Suprapubic skin (tissue), 4 donors: ENCODE measurements around the gene CTU2. TPM values are rescaled to one million over a fixed set of nuclear protein-coding genes. Genes with fewer than 3 reads are reported as not detected.

Experiments used
- DNase-seq, 2 donors: peaks; one replicate each; pipeline ENCODE4 v3.0.0-alpha.2; 2019; ENCODE audit warnings: low spot score in 2 of 2
- H3K27ac ChIP-seq: fragments of 200-600 bp; sonication (generic); one replicate; pipeline ENCODE4 v1.5.1; 2019
- H3K27me3 ChIP-seq: fragments of 200-600 bp; sonication (generic); one replicate; pipeline ENCODE4 v1.5.1; 2019
- H3K36me3 ChIP-seq: fragments of 200-600 bp; sonication (generic); one replicate; pipeline ENCODE4 v1.5.1; 2019
- H3K4me1 ChIP-seq: fragments of 200-600 bp; sonication (generic); one replicate; pipeline ENCODE4 v1.5.1; 2019
- H3K4me3 ChIP-seq: fragments of 200-600 bp; sonication (generic); one replicate; pipeline ENCODE4 v1.5.1; 2019; ENCODE audit warnings: mild to moderate bottlenecking
- H3K9me3 ChIP-seq: fragments of 200-600 bp; sonication (generic); one replicate; pipeline ENCODE4 v1.5.1; 2019
- EP300 ChIP-seq: sonication (generic); formaldehyde crosslinking; IDR thresholded peaks from one replicate; pipeline ENCODE4 v1.6.1; 2017; ENCODE audit warnings: antibody characterized with exemption
- POLR2A ChIP-seq, 2 donors: fragments of 450-650 bp; IDR thresholded peaks; one replicate each; pipeline ENCODE4 v1.6.1; 2017; ENCODE audit warnings: antibody characterized with exemption in 2 of 2, mild to moderate bottlenecking in 2 of 2, moderate library complexity in 2 of 2
- POLR2AphosphoS5 ChIP-seq, 3 donors: sonication (generic); formaldehyde crosslinking; IDR thresholded peaks; one replicate each; pipeline ENCODE4 v1.6.1; 2017; ENCODE audit warnings: antibody characterized with exemption in 3 of 3
- WGBS: methylation state at CpG from one replicate; pipeline ENCODE4 v1.1.5; 2018; 5-methylcytosine and 5-hydroxymethylcytosine counted together
- total RNA-seq, 4 donors: library from RNA; depleted of rRNA; stranded (reverse); fragments of >200 nt; gene quantifications; one replicate each; pipeline ENCODE4 v1.1.0, GENCODE V29; 2016
- TF ChIP-seq, protein P1 (sequence below), 2 donors: fragments of 200-600 bp in 1 of 2; fragments of 450-650 bp in 1 of 2; sonication (generic) in 1 of 2; IDR thresholded peaks; one replicate each; pipeline ENCODE4 v1.5.1; 2016 to 2019; ENCODE audit warnings: antibody characterized with exemption in 2 of 2, mild to moderate bottlenecking in 1 of 2, moderate library complexity in 1 of 2

The CTU2 gene
- total RNA-seq, 4 donors from 2014 or later = 7.8 to 17.8 (median 10.9) TPM

- peak overlapping the region; percentile 70 for H3K27ac ChIP-seq
- no peaks in the 10 kb centered on the region for H3K9me3 ChIP-seq
- H3K27me3 ChIP-seq = peaks cover 67% of the 10 kb centered on the region
- no peak for TF ChIP-seq POLR2AphosphoS5 (IDR thresholded peaks at IDR 0.05)
- TF ChIP-seq, protein P1, sequence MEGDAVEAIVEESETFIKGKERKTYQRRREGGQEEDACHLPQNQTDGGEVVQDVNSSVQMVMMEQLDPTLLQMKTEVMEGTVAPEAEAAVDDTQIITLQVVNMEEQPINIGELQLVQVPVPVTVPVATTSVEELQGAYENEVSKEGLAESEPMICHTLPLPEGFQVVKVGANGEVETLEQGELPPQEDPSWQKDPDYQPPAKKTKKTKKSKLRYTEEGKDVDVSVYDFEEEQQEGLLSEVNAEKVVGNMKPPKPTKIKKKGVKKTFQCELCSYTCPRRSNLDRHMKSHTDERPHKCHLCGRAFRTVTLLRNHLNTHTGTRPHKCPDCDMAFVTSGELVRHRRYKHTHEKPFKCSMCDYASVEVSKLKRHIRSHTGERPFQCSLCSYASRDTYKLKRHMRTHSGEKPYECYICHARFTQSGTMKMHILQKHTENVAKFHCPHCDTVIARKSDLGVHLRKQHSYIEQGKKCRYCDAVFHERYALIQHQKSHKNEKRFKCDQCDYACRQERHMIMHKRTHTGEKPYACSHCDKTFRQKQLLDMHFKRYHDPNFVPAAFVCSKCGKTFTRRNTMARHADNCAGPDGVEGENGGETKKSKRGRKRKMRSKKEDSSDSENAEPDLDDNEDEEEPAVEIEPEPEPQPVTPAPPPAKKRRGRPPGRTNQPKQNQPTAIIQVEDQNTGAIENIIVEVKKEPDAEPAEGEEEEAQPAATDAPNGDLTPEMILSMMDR (IDR thresholded peaks at IDR 0.05) = no peak
- no peak for TF ChIP-seq EP300
- no peak for TF ChIP-seq POLR2A (IDR thresholded peaks at IDR 0.05)
- peak in 1 of 2 donors; percentile 70 for DNase-seq
- no peak overlapping the region for H3K4me3 ChIP-seq
- H3K36me3 ChIP-seq = no peaks in the 10 kb centered on the region
- 53% methylated on average over 10 of the region's 21 CpGs for WGBS
- peaks cover 33% of the 10 kb centered on the region for H3K4me1 ChIP-seq
These were observed 24.4 kb upstream of the CTU2 start for GRCh38 chr16:88681709-88682451.

- no peak for DNase-seq
- Histone ChIP-seq H3K36me3 (no peaks in the 10 kb centered on the region), H3K9me3 (no peaks in the 10 kb centered on the region), H3K27ac (no peak overlapping the region), H3K27me3 (peaks cover 75% of the 10 kb centered on the region), H3K4me1 (peaks cover 46% of the 10 kb centered on the region), H3K4me3 (peak overlapping the region; percentile 57)
- WGBS = 69% methylated on average over 14 of the region's 15 CpGs
- TF ChIP-seq POLR2A (IDR thresholded peaks at IDR 0.05) (no peak), POLR2AphosphoS5 (IDR thresholded peaks at IDR 0.05) (no peak), EP300 (no peak)
- TF ChIP-seq, protein P1 (IDR thresholded peaks at IDR 0.05) = no peak
These were observed 21.6 kb upstream of the CTU2 start for GRCh38 chr16:88684569-88685155.

GRCh38 chr16:88685156-88686061 lies 20.9 kb upstream of the CTU2 start:
- WGBS = 3% methylated on average over 16 of the region's 33 CpGs
- peaks cover 81% of the 10 kb centered on the region for H3K27me3 ChIP-seq
- no peaks in the 10 kb centered on the region for H3K9me3 ChIP-seq
- peaks cover 46% of the 10 kb centered on the region for H3K4me1 ChIP-seq
- peak overlapping the region; percentile 57 for H3K4me3 ChIP-seq
- DNase-seq = peak in 1 of 2 donors; percentile 59
- TF ChIP-seq POLR2AphosphoS5 (IDR thresholded peaks at IDR 0.05) = no peak
- TF ChIP-seq, protein P1 (IDR thresholded peaks at IDR 0.05) = peak; percentile 6 to 52
- H3K27ac ChIP-seq = no peak overlapping the region
- H3K36me3 ChIP-seq = no peaks in the 10 kb centered on the region

GRCh38 chr16:88686062-88686438 lies 20.3 kb upstream of the CTU2 start:
- TF ChIP-seq EP300 (no peak), POLR2AphosphoS5 (IDR thresholded peaks at IDR 0.05) (no peak), POLR2A (IDR thresholded peaks at IDR 0.05) (no peak)
- TF ChIP-seq, protein P1 (IDR thresholded peaks at IDR 0.05) = no peak
- no peaks in the 10 kb centered on the region for H3K9me3 ChIP-seq
- peak overlapping the region; percentile 57 for H3K4me3 ChIP-seq
- no peaks in the 10 kb centered on the region for H3K36me3 ChIP-seq
- peaks cover 81% of the 10 kb centered on the region for H3K27me3 ChIP-seq
- 0% methylated on average over 1 of the region's 25 CpGs for WGBS
- DNase-seq = no peak
- H3K4me1 ChIP-seq = peaks cover 48% of the 10 kb centered on the region
- no peak overlapping the region for H3K27ac ChIP-seq
